Transverse colon (tissue), 4 donors: Measurements from ENCODE around the gene TMEM233. TPM values are rescaled to one million over a fixed set of nuclear protein-coding genes. Genes with fewer than 3 reads are reported as not detected.
"Not testable (repeated sequence)": the region's sequence is repeated elsewhere in the genome, so short reads cannot be mapped to it uniquely, and the experiment has no call there.

Experiments used
- DNase-seq: peaks from one replicate; pipeline ENCODE4 v3.0.0-alpha.2; 2019
- H3K27ac ChIP-seq, 4 donors: fragments of 200-600 bp; sonication (generic); 2 replicates each; pipeline ENCODE4 v1.5.1; 2016 to 2018; ENCODE audit warnings: inconsistent platforms in 4 of 4
- H3K27me3 ChIP-seq: fragments of 200-600 bp; sonication (generic); 2 replicates; pipeline ENCODE4 v1.5.1; 2017; ENCODE audit warnings: inconsistent platforms
- H3K36me3 ChIP-seq, 4 donors: fragments of 200-600 bp; sonication (generic); 2 replicates each; pipeline ENCODE4 v1.5.1; 2017 to 2019; ENCODE audit warnings: inconsistent platforms in 4 of 4
- H3K4me1 ChIP-seq, 4 donors: fragments of 200-600 bp; sonication (generic); 2 replicates each; pipeline ENCODE4 v1.5.1; 2017 to 2020; ENCODE audit warnings: inconsistent platforms in 4 of 4
- H3K4me3 ChIP-seq, 4 donors: fragments of 200-600 bp; sonication (generic); 1 replicate in 1 of 4; 2 replicates in 3 of 4; pipeline versions ENCODE4 v1.5.1 to v1.6.1; 2017 to 2019; ENCODE audit warnings: inconsistent platforms in 4 of 4
- H3K9me3 ChIP-seq, 2 donors: fragments of 200-600 bp; sonication (generic); 2 replicates each; pipeline ENCODE4 v1.5.1; 2017 to 2019; ENCODE audit warnings: inconsistent platforms in 2 of 2
- CTCF ChIP-seq, 5 experiments: fragments of 200-600 bp in 3 of 5; fragments of 450-650 bp in 2 of 5; sonication (generic) in 3 of 5; IDR thresholded peaks; 1 replicate in 2 of 5; 2 replicates in 3 of 5; pipeline ENCODE4 v1.5.1; 2016 to 2017; ENCODE audit warnings: antibody characterized with exemption in 5 of 5, inconsistent platforms in 3 of 5, mild to moderate bottlenecking in 2 of 5, moderate library complexity in 1 of 5
- EP300 ChIP-seq: sonication (generic); formaldehyde crosslinking; IDR thresholded peaks from one replicate; pipeline ENCODE4 v1.6.1; 2017; ENCODE audit warnings: antibody characterized with exemption, low read depth
- POLR2A ChIP-seq: fragments of 450-650 bp; IDR thresholded peaks from one replicate; pipeline ENCODE4 v1.6.1; 2016; ENCODE audit warnings: antibody characterized with exemption, mild to moderate bottlenecking, moderate library complexity
- POLR2AphosphoS5 ChIP-seq, 3 donors: sonication (generic); formaldehyde crosslinking; IDR thresholded peaks; one replicate each; pipeline ENCODE4 v1.6.1; 2016; ENCODE audit warnings: antibody characterized with exemption in 3 of 3
- whole genome bisulfite sequencing, 2 donors: methylation state at CpG; one replicate each; pipeline ENCODE4 v1.1.5; 2018; ENCODE audit warnings: low coverage in 1 of 2; 5-methylcytosine and 5-hydroxymethylcytosine counted together
- in situ Hi-C, 4 donors: fragments of 200-750 bp; cut with MboI; loops; one replicate each; pipeline versions ENCODE4 v1.15.0 to v1.15.1; 2017; ENCODE audit warnings: low sequenced_read_pairs in 3 of 4, low pct_ligation_motif_present in 1 of 4, low pct_unique_long_range_greater_than_20kb in 1 of 4
- intact Hi-C: fragments of 100-400 bp; cut with DNase I; formaldehyde crosslinking; loops from one replicate; pipeline ENCODE4 v1.15.1; 2023; ENCODE audit warnings: low total_unique reads
- total RNA-seq, 4 donors: library from RNA; depleted of rRNA; stranded (reverse); fragments of >200 nt; gene quantifications; one replicate each; pipeline ENCODE4 v1.1.0, GENCODE V29; 2016

Gene TMEM233
- total RNA-seq, 4 donors from 2014 or later = 0.27 TPM; not detected in 3

GRCh38 chr12:119609358-119609757 lies 15.8 kb downstream of the TMEM233 start:
- H3K9me3 ChIP-seq = no peaks in the 10 kb centered on the region
- no peak overlapping the region for H3K27ac ChIP-seq
- no peak for DNase-seq
- TF ChIP-seq POLR2A (no peak), POLR2AphosphoS5 (IDR thresholded peaks at IDR 0.05) (no peak), CTCF (IDR thresholded peaks at IDR 0.05) (no peak), EP300 (no peak)
- H3K36me3 ChIP-seq = no peaks in the 10 kb centered on the region
- in situ Hi-C loops = no loop called here
- H3K27me3 ChIP-seq = no peaks in the 10 kb centered on the region
- no peaks in the 10 kb centered on the region for H3K4me1 ChIP-seq
- no peak overlapping the region for H3K4me3 ChIP-seq
- 50 to 78% methylated on average over 1 to 3 of the region's 3 CpGs for WGBS, 2 donors
- intact Hi-C loops = no loop called here

- DNase-seq = no peak
- Histone ChIP-seq H3K4me3 (no peak overlapping the region), H3K9me3 (no peaks in the 10 kb centered on the region), H3K27ac (no peak overlapping the region), H3K36me3 (no peaks in the 10 kb centered on the region), H3K4me1 (no peaks in the 10 kb centered on the region), H3K27me3 (no peaks in the 10 kb centered on the region)
- WGBS, 2 donors = 57 to 65% methylated on average over 8 to 9 of the region's 9 CpGs
- intact Hi-C loops = no loop called here
- in situ Hi-C loops = no loop called here
- TF ChIP-seq POLR2A (no peak), POLR2AphosphoS5 (IDR thresholded peaks at IDR 0.05) (no peak), CTCF (IDR thresholded peaks at IDR 0.05) (no peak), EP300 (no peak)
These were observed 19.9 kb downstream of the TMEM233 start for GRCh38 chr12:119613319-119613936.

GRCh38 chr12:119614705-119615104 lies 21.1 kb downstream of the TMEM233 start:
- H3K27ac ChIP-seq = no peak overlapping the region
- H3K9me3 ChIP-seq = no peaks in the 10 kb centered on the region
- no peaks in the 10 kb centered on the region for H3K36me3 ChIP-seq
- no peaks in the 10 kb centered on the region for H3K4me1 ChIP-seq
- in situ Hi-C loops = no loop called here
- TF ChIP-seq CTCF (IDR thresholded peaks at IDR 0.05) = no peak
- no peak for TF ChIP-seq POLR2AphosphoS5 (IDR thresholded peaks at IDR 0.05)
- TF ChIP-seq POLR2A = no peak
- no peak overlapping the region for H3K4me3 ChIP-seq
- intact Hi-C loops = no loop called here
- DNase-seq = no peak
- H3K27me3 ChIP-seq = no peaks in the 10 kb centered on the region

GRCh38 chr12:119615518-119616475 lies 22.2 kb downstream of the TMEM233 start:
- Histone ChIP-seq H3K4me3 (no peak overlapping the region), H3K9me3 (no peaks in the 10 kb centered on the region), H3K4me1 (no peaks in the 10 kb centered on the region), H3K27ac (no peak overlapping the region), H3K27me3 (no peaks in the 10 kb centered on the region), H3K36me3 (no peaks in the 10 kb centered on the region)
- DNase-seq = no peak
- 71 to 76% methylated on average over 8 to 9 of the region's 9 CpGs for WGBS, 2 donors
- intact Hi-C loops = no loop called here
- in situ Hi-C loops = no loop called here
- TF ChIP-seq CTCF (IDR thresholded peaks at IDR 0.05) (no peak), POLR2A (no peak)

GRCh38 chr12:119618328-119618896 lies 24.8 kb downstream of the TMEM233 start:
- H3K4me1 ChIP-seq, H3K36me3 ChIP-seq, H3K4me3 ChIP-seq, DNase-seq, intact Hi-C loops, H3K27me3 ChIP-seq, in situ Hi-C loops, H3K9me3 ChIP-seq, H3K27ac ChIP-seq: not testable (repeated sequence)
- WGBS, 2 donors = 80 to 92% methylated on average over 1 of the region's 1 CpG
